ENCODE results near the gene PKD1L1.

DNA sequence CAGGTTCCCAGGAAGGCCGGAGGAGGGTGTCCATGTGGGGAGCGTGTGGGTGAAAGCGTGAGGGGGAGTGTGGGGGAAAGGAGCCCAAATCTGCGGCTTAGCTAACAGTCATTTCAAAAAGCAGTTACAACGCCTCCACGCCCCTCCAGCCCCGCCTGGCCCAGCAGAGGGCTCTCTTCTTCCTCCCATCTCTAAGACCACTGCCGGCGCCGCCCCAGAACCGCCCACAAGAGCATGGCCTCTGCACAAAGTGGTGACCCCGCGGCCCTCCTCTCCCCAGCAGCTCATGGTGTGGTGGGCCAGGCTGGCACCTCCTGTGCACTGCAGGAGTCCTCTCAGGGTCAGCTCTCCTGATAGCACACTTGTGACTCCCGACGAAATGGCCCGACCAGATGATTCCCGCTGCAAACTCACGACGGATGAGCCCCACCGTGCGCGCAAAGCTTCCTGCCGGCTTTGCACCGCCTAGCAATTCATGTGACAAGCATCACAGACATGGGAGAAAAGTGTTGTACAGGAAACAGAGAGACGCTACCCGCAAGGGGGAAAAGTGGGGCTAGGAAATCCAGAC is 43.6 kb upstream of the PKD1L1 start:
- TF ChIP-seq, protein P1, sequence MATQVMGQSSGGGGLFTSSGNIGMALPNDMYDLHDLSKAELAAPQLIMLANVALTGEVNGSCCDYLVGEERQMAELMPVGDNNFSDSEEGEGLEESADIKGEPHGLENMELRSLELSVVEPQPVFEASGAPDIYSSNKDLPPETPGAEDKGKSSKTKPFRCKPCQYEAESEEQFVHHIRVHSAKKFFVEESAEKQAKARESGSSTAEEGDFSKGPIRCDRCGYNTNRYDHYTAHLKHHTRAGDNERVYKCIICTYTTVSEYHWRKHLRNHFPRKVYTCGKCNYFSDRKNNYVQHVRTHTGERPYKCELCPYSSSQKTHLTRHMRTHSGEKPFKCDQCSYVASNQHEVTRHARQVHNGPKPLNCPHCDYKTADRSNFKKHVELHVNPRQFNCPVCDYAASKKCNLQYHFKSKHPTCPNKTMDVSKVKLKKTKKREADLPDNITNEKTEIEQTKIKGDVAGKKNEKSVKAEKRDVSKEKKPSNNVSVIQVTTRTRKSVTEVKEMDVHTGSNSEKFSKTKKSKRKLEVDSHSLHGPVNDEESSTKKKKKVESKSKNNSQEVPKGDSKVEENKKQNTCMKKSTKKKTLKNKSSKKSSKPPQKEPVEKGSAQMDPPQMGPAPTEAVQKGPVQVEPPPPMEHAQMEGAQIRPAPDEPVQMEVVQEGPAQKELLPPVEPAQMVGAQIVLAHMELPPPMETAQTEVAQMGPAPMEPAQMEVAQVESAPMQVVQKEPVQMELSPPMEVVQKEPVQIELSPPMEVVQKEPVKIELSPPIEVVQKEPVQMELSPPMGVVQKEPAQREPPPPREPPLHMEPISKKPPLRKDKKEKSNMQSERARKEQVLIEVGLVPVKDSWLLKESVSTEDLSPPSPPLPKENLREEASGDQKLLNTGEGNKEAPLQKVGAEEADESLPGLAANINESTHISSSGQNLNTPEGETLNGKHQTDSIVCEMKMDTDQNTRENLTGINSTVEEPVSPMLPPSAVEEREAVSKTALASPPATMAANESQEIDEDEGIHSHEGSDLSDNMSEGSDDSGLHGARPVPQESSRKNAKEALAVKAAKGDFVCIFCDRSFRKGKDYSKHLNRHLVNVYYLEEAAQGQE (IDR thresholded peaks at IDR 0.05; ENCODE audit: low read depth): no peak
- TF ChIP-seq EGR1 (IDR thresholded peaks at IDR 0.05): no peak
- TF ChIP-seq, protein P2, sequence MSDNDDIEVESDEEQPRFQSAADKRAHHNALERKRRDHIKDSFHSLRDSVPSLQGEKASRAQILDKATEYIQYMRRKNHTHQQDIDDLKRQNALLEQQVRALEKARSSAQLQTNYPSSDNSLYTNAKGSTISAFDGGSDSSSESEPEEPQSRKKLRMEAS (IDR thresholded peaks at IDR 0.05): no peak
- no peak for TF ChIP-seq EP300 (IDR thresholded peaks at IDR 0.05; ENCODE audit: borderline replicate concordance)
- TF ChIP-seq CEBPB (IDR thresholded peaks at IDR 0.05): no peak
- TF ChIP-seq TAF1 (IDR thresholded peaks at IDR 0.05; ENCODE audit: low read depth): no peak
- TF ChIP-seq CREB1 (IDR thresholded peaks at IDR 0.05; ENCODE audit: low read depth): no peak
- TF ChIP-seq TCF12 (IDR thresholded peaks at IDR 0.05; ENCODE audit: low read depth): no peak
- no peak for TF ChIP-seq NFIC (IDR thresholded peaks at IDR 0.05)
- TF ChIP-seq RAD21 (IDR thresholded peaks at IDR 0.05; ENCODE audit: low read depth): peak; percentile 40; the same call in 1 of the 2 replicates
- TF ChIP-seq YY1 (IDR thresholded peaks at IDR 0.05; ENCODE audit: low read depth): no peak
- no peak for TF ChIP-seq TEAD4 (IDR thresholded peaks at IDR 0.05)
